Upper lobe of right lung (tissue), 1 donor: ENCODE data around the gene ZNF438. TPM values are rescaled to one million over a fixed set of nuclear protein-coding genes. Genes with fewer than 3 reads are reported as not detected.
A peak's percentile ranks its signal among the peaks of the same experiment; 100 is the strongest.

Source experiments
- ATAC-seq: fragments of 200-7000 bp; cut with Tn5 transposase; one replicate; pipeline ENCODE4 v1.9.1; 2020; ENCODE audit warnings: mild to moderate bottlenecking, moderate library complexity
- DNase-seq: peaks from one replicate; pipeline ENCODE4 v3.0.0-alpha.2; 2020
- H3K27ac ChIP-seq: fragments of 200-600 bp; one replicate; pipeline ENCODE4 v1.8.0; 2022
- H3K27me3 ChIP-seq: fragments of 200-600 bp; one replicate; pipeline ENCODE4 v1.8.0; 2022; ENCODE audit warnings: mild to moderate bottlenecking
- H3K36me3 ChIP-seq: fragments of 200-600 bp; one replicate; pipeline ENCODE4 v1.8.0; 2022
- H3K4me1 ChIP-seq: fragments of 200-600 bp; one replicate; pipeline ENCODE4 v1.8.0; 2022
- H3K4me3 ChIP-seq: fragments of 200-600 bp; one replicate; pipeline ENCODE4 v1.8.0; 2022; ENCODE audit warnings: mild to moderate bottlenecking
- H3K9me3 ChIP-seq: fragments of 200-600 bp; one replicate; pipeline ENCODE4 v1.8.0; 2022
- CTCF ChIP-seq: fragments of 200-600 bp; IDR thresholded peaks from one replicate; pipeline ENCODE4 v1.8.0; 2022; ENCODE audit warnings: antibody characterized with exemption
- intact Hi-C: fragments of 100-400 bp; cut with DNase I; formaldehyde crosslinking; loops from one replicate; pipeline ENCODE4 v1.11.0; 2022
- total RNA-seq: library from RNA; stranded (reverse); fragmentation: NEBNext Ultra II Directional; extraction: Animal tissue kit (Norgen Biotek cat#: 25700); gene quantifications from one replicate; pipeline ENCODE4 v1.2.1, GENCODE V29; 2021
- donor health status: DM: no; HTN: yes; CAD: no; lungs with severe emphysema.

Gene ZNF438
- total RNA-seq, 1 donor from 2014 or later, result 14.4 TPM

GRCh38 chr10:30836406-30836805 lies 195.3 kb downstream of the ZNF438 start:
- intact Hi-C loops, result no loop called here
- ATAC-seq (no peak), DNase-seq (no peak)
- no peaks in the 10 kb centered on the region for H3K27me3 ChIP-seq
- H3K4me3 ChIP-seq, result no peak overlapping the region
- peaks cover 6% of the 10 kb centered on the region for H3K4me1 ChIP-seq
- H3K27ac ChIP-seq, result no peak overlapping the region
- no peak for TF ChIP-seq CTCF
- H3K9me3 ChIP-seq, result no peaks in the 10 kb centered on the region
- H3K36me3 ChIP-seq, result no peaks in the 10 kb centered on the region

- ATAC-seq (no peak), DNase-seq (no peak)
- H3K27ac ChIP-seq, result no peak overlapping the region
- H3K36me3 ChIP-seq, result no peaks in the 10 kb centered on the region
- no peaks in the 10 kb centered on the region for H3K4me1 ChIP-seq
- no peak overlapping the region for H3K4me3 ChIP-seq
- intact Hi-C loops, result no loop called here
- H3K9me3 ChIP-seq, result no peaks in the 10 kb centered on the region
- no peaks in the 10 kb centered on the region for H3K27me3 ChIP-seq
- TF ChIP-seq CTCF, result no peak
Observed at GRCh38 chr10:30835146-30835545, 196.5 kb downstream of the ZNF438 start.

- H3K9me3 ChIP-seq, result no peaks in the 10 kb centered on the region
- no peaks in the 10 kb centered on the region for H3K4me1 ChIP-seq
- no peak overlapping the region for H3K4me3 ChIP-seq
- H3K27ac ChIP-seq, result no peak overlapping the region
- no peaks in the 10 kb centered on the region for H3K36me3 ChIP-seq
- TF ChIP-seq CTCF, result no peak
- ATAC-seq, result no peak
- H3K27me3 ChIP-seq, result no peaks in the 10 kb centered on the region
- intact Hi-C loops, result no loop called here
- no peak for DNase-seq
Observed at GRCh38 chr10:30834651-30835050, 197.0 kb downstream of the ZNF438 start.

GRCh38 chr10:30834153-30834552 lies 197.5 kb downstream of the ZNF438 start:
- H3K4me1 ChIP-seq, result no peaks in the 10 kb centered on the region
- intact Hi-C loops, result no loop called here
- no peak overlapping the region for H3K27ac ChIP-seq
- no peak overlapping the region for H3K4me3 ChIP-seq
- DNase-seq (no peak), ATAC-seq (no peak)
- no peaks in the 10 kb centered on the region for H3K9me3 ChIP-seq
- TF ChIP-seq CTCF, result no peak
- no peaks in the 10 kb centered on the region for H3K27me3 ChIP-seq
- H3K36me3 ChIP-seq, result no peaks in the 10 kb centered on the region

GRCh38 chr10:30833628-30833970 lies 198.1 kb downstream of the ZNF438 start:
- H3K27me3 ChIP-seq, result no peaks in the 10 kb centered on the region
- H3K9me3 ChIP-seq, result no peaks in the 10 kb centered on the region
- no peaks in the 10 kb centered on the region for H3K36me3 ChIP-seq
- no peak overlapping the region for H3K4me3 ChIP-seq
- ATAC-seq (peak; percentile 14), DNase-seq (no peak)
- TF ChIP-seq CTCF, result no peak
- H3K4me1 ChIP-seq, result peaks cover 4% of the 10 kb centered on the region
- intact Hi-C loops, result no loop called here
- peak overlapping the region; percentile 55 for H3K27ac ChIP-seq
